ENCODE results near the gene UBE2S. TPM values are rescaled to one million over a fixed set of nuclear protein-coding genes. Genes with fewer than 3 reads are reported as not detected.

The UBE2S gene
- total RNA-seq, 2 experiments from 2014 or later: 50.9 to 62.9 TPM

DNA sequence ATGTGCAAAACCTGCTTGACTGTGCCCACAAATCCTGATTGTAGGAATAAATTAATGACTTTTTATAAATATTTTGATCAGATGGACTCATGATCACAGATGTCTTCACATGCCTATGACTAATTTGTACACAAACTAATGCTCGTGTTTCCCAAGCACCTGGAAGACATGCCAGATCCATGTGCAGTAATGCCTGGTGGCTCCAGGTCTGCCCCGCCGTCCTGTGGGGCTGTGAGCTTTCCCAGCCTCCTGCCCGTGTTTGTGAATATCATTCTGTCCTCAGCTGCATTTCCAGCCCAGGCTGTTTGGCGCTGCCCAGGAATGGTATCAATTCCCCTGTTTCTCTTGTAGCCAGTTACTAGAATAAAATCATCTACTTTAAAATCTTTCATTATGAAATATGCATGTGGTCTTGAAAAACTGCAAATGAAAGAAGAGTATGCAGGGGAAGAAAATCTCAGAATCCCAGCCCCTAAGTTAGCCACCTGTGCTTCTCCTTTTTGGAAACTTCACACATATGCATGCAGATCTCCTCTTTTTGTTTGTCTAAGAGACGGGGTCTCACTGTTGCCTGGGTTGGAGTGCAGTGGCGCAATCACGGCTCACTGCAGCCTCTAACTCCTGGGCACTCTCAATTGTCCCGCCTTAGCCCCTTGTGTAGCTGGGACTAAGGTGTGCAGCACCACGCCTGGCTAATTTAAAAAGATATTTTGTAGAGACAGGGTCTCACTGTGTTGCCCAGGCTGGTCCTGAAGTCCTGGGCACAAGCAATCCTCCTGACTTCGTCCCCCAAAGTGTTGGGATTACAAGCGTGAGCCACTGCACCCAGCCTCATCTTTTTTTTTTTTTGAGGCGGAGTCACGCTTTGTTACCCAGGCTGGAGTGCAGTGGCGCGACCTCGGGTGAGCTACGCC lies 15.6 kb downstream of the UBE2S start:
- H3K4me3 Mint-ChIP-seq: peak overlapping the region; percentile 23
- ATAC-seq (ENCODE audit: poor library complexity) (no peak), DNase-seq (peak in 1 of 14 experiments; percentile 1)
- no peaks in the 10 kb centered on the region for H3K27me3 Mint-ChIP-seq
- H3K4me1 ChIP-seq (ENCODE audit: insufficient read depth, low read length): peaks cover 41% of the 10 kb centered on the region
- peak overlapping the region; percentile 35 for H3K27ac Mint-ChIP-seq
- H3K27me3 ChIP-seq (ENCODE audit: control insufficient read depth in 1 of 2, insufficient read depth in 2 of 2, low read length in 2 of 2): no peaks in the 10 kb centered on the region
- CTCF ChIA-PET: no interaction called here
- intact Hi-C loops (cut with DNase I, micrococcal nuclease): no loop called here
- H3K4me1 Mint-ChIP-seq (ENCODE audit: low read depth): peaks cover 39% of the 10 kb centered on the region
- no peaks in the 10 kb centered on the region for H3K9me3 ChIP-seq (ENCODE audit: control insufficient read depth in 1 of 2, insufficient read depth in 1 of 2, low read length in 2 of 2)
- H3K9me3 Mint-ChIP-seq: no peaks in the 10 kb centered on the region
- H3K27ac ChIP-seq (ENCODE audit: low read depth in 1 of 2, low read length in 2 of 2): no peak overlapping the region
- no peak overlapping the region for H3K4me3 ChIP-seq (ENCODE audit: low read length)
- peaks cover 51% of the 10 kb centered on the region for H3K36me3 Mint-ChIP-seq (ENCODE audit: low read depth)
- H3K36me3 ChIP-seq (ENCODE audit: insufficient read depth, low read length): peaks cover 48% of the 10 kb centered on the region
- TF ChIP-seq, protein P1, sequence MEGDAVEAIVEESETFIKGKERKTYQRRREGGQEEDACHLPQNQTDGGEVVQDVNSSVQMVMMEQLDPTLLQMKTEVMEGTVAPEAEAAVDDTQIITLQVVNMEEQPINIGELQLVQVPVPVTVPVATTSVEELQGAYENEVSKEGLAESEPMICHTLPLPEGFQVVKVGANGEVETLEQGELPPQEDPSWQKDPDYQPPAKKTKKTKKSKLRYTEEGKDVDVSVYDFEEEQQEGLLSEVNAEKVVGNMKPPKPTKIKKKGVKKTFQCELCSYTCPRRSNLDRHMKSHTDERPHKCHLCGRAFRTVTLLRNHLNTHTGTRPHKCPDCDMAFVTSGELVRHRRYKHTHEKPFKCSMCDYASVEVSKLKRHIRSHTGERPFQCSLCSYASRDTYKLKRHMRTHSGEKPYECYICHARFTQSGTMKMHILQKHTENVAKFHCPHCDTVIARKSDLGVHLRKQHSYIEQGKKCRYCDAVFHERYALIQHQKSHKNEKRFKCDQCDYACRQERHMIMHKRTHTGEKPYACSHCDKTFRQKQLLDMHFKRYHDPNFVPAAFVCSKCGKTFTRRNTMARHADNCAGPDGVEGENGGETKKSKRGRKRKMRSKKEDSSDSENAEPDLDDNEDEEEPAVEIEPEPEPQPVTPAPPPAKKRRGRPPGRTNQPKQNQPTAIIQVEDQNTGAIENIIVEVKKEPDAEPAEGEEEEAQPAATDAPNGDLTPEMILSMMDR (IDR thresholded peaks at IDR 0.05): no peak
- POLR2A ChIA-PET: interaction anchor here (0.9 to 1.1 kb wide), 3 partner anchors 9 to 52 kb away, joined by 3 to 8 read pairs (median 3); partner anchors contain the start of genes KMT5C and UBE2S

DNA sequence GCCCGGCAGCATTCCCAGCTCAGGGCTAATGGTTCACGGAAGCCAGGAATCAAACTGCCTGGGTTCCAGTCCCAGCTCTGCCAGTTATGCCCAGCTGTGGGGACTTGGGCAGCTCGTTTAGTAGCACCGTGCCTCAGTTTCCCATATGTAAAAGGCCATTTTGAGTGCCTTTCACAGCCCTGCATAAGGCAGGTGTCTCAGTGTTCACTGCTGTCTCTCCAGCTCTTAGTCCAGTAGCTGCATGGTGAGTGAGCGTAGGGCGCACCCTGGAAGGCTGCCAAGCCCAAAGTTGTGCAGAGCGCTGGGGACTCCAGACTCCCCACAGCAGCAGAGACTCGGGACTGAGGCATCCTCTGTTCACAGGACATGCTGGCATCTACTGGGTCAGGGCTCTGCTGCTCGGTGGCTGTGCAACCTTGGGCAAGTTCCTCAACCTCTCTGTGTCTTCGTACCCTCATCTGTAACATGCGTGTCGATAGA lies 16.4 kb downstream of the UBE2S start:
- TF ChIP-seq, protein P1 (IDR thresholded peaks at IDR 0.05): no peak
- Histone ChIP-seq H3K27ac (ENCODE audit: low read depth in 1 of 2, low read length in 2 of 2) (no peak overlapping the region), H3K36me3 (ENCODE audit: insufficient read depth, low read length) (peaks cover 51% of the 10 kb centered on the region), H3K27me3 (ENCODE audit: control insufficient read depth in 1 of 2, insufficient read depth in 2 of 2, low read length in 2 of 2) (no peaks in the 10 kb centered on the region), H3K4me3 (ENCODE audit: low read length) (no peak overlapping the region), H3K4me1 (ENCODE audit: insufficient read depth, low read length) (peaks cover 49% of the 10 kb centered on the region), H3K9me3 (ENCODE audit: control insufficient read depth in 1 of 2, insufficient read depth in 1 of 2, low read length in 2 of 2) (no peaks in the 10 kb centered on the region)
- Mint-ChIP-seq H3K4me3 (no peak overlapping the region), H3K4me1 (ENCODE audit: low read depth) (peaks cover 46% of the 10 kb centered on the region), H3K27ac (no peak overlapping the region), H3K36me3 (ENCODE audit: low read depth) (peaks cover 57% of the 10 kb centered on the region), H3K27me3 (no peaks in the 10 kb centered on the region), H3K9me3 (no peaks in the 10 kb centered on the region)
- intact Hi-C loops (cut with DNase I, micrococcal nuclease): no loop called here
- ChIA-PET CTCF (no interaction called here), POLR2A (interaction anchor here (0.9 to 1.1 kb wide), 3 partner anchors 8 to 52 kb away, joined by 3 to 8 read pairs (median 3); partner anchors contain the start of genes KMT5C and UBE2S)
- DNase-seq (peak in 1 of 14 experiments; percentile 3), ATAC-seq (ENCODE audit: poor library complexity) (no peak)

DNA sequence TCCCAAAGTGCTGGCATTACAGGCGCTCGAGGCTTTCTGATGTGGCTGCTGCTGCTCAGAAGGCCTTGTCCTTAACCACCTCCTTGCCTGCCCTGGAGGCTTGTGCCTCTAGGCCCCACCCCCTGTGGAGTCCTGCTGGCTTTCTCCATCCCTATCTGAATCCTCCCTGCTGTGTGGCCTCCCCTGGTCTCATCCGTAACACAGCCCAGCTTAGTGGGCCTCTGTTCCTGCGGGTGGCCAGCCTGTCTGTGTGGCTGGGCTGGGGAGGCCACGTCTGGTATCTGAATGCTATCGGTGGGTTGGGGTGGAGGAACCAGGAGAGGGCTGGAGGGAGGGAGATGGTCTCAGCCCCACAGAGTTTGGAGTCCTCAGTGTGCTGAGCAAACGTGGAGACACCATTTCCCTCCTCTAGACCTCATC lies 17.1 kb downstream of the UBE2S start:
- POLR2A ChIA-PET: interaction anchor here (1.1 to 2.0 kb wide), 3 partner anchors 10 to 51 kb away, joined by 7 to 8 read pairs (median 7); partner anchors contain the start of genes KMT5C and UBE2S
- Mint-ChIP-seq H3K4me1 (ENCODE audit: low read depth) (peaks cover 52% of the 10 kb centered on the region), H3K27me3 (no peaks in the 10 kb centered on the region), H3K36me3 (ENCODE audit: low read depth) (peaks cover 65% of the 10 kb centered on the region), H3K27ac (peak overlapping the region; percentile 47), H3K9me3 (no peaks in the 10 kb centered on the region), H3K4me3 (peak overlapping the region; percentile 35)
- CTCF ChIA-PET: no interaction called here
- H3K27me3 ChIP-seq (ENCODE audit: control insufficient read depth in 1 of 2, insufficient read depth in 2 of 2, low read length in 2 of 2): no peaks in the 10 kb centered on the region
- H3K4me3 ChIP-seq (ENCODE audit: low read length): no peak overlapping the region
- peaks cover 51% of the 10 kb centered on the region for H3K36me3 ChIP-seq (ENCODE audit: insufficient read depth, low read length)
- H3K27ac ChIP-seq (ENCODE audit: low read depth in 1 of 2, low read length in 2 of 2): no peak overlapping the region
- DNase-seq (no peak), ATAC-seq (ENCODE audit: poor library complexity) (no peak)
- TF ChIP-seq, protein P1 (IDR thresholded peaks at IDR 0.05): no peak
- intact Hi-C loops (cut with DNase I, micrococcal nuclease): no loop called here
- no peaks in the 10 kb centered on the region for H3K9me3 ChIP-seq (ENCODE audit: control insufficient read depth in 1 of 2, insufficient read depth in 1 of 2, low read length in 2 of 2)
- H3K4me1 ChIP-seq (ENCODE audit: insufficient read depth, low read length): peaks cover 51% of the 10 kb centered on the region

Measured in CD4-positive, alpha-beta T cell (primary cell).